Astrocyte (in vitro differentiated cells and primary cell): ENCODE data around the gene KBTBD3. TPM values are rescaled to one million over a fixed set of nuclear protein-coding genes. Genes with fewer than 3 reads are reported as not detected.
A peak's percentile ranks its signal among the peaks of the same experiment; 100 is the strongest.

Source experiments
- DNase-seq: peaks from one replicate; pipeline ENCODE4 v3.0.0-alpha.2; 2010; ENCODE audit warnings: low read depth
- FAIRE-seq: peaks from 2 replicates; lab custom pipeline; 2011; peaks lifted over from hg19 to GRCh38; lab: Jason Lieb, UNC
- H2AFZ ChIP-seq: 2 replicates; pipeline ENCODE4 v1.6.0; 2012; ENCODE audit warnings: low read depth, low read length, inconsistent platforms
- H3K27ac ChIP-seq: 2 replicates; pipeline ENCODE4 v1.5.1; 2011; ENCODE audit warnings: low read depth, low read length, inconsistent platforms
- H3K27me3 ChIP-seq: 2 replicates; pipeline ENCODE4 v1.6.0; 2011; ENCODE audit warnings: low read length, inconsistent platforms; ENCODE audit not compliant: insufficient read depth
- H3K36me3 ChIP-seq: 2 replicates; pipeline ENCODE4 v1.5.1; 2011; ENCODE audit warnings: low read length, inconsistent platforms; ENCODE audit not compliant: insufficient read depth
- H3K4me1 ChIP-seq: 2 replicates; pipeline ENCODE4 v1.5.1; 2011; ENCODE audit warnings: low read length, inconsistent platforms; ENCODE audit not compliant: insufficient read depth
- H3K4me2 ChIP-seq: 2 replicates; pipeline ENCODE4 v1.6.0; 2012; ENCODE audit warnings: low read length, inconsistent platforms
- H3K4me3 ChIP-seq: 2 replicates; pipeline ENCODE4 v1.5.1; 2011; ENCODE audit warnings: low read depth, mild to moderate bottlenecking, low read length, inconsistent platforms; ENCODE audit not compliant: insufficient read depth
- H3K79me2 ChIP-seq: 2 replicates; pipeline ENCODE4 v1.6.0; 2012; ENCODE audit warnings: mild to moderate bottlenecking, low read length, inconsistent platforms; ENCODE audit not compliant: insufficient read depth
- H3K9ac ChIP-seq: 2 replicates; pipeline ENCODE4 v1.6.0; 2012; ENCODE audit warnings: mild to moderate bottlenecking, low read length, inconsistent platforms
- H3K9me3 ChIP-seq: 2 replicates; pipeline ENCODE4 v1.5.1; 2012; ENCODE audit warnings: low read depth, mild to moderate bottlenecking, low read length, inconsistent platforms; ENCODE audit not compliant: insufficient read depth
- H4K20me1 ChIP-seq: 2 replicates; pipeline ENCODE4 v1.6.0; 2012; ENCODE audit warnings: low read length, inconsistent platforms; ENCODE audit not compliant: insufficient read depth
- H3K27ac Mint-ChIP-seq: one replicate; pipeline ENCODE4 v1.8.0; 2021; ENCODE audit warnings: mild to moderate bottlenecking, mixed read lengths; ENCODE audit not compliant: unreplicated experiment
- H3K27me3 Mint-ChIP-seq: one replicate; pipeline ENCODE4 v1.8.0; 2021; ENCODE audit warnings: low read depth, mixed read lengths; ENCODE audit not compliant: unreplicated experiment
- H3K36me3 Mint-ChIP-seq: one replicate; pipeline ENCODE4 v1.8.0; 2021; ENCODE audit warnings: low read depth, mixed read lengths; ENCODE audit not compliant: unreplicated experiment
- H3K4me1 Mint-ChIP-seq: one replicate; pipeline ENCODE4 v1.8.0; 2021; ENCODE audit warnings: low read depth, mixed read lengths; ENCODE audit not compliant: unreplicated experiment
- H3K4me3 Mint-ChIP-seq: one replicate; pipeline ENCODE4 v1.8.0; 2021; ENCODE audit warnings: mild to moderate bottlenecking, moderate library complexity, mixed read lengths; ENCODE audit not compliant: unreplicated experiment
- H3K9me3 Mint-ChIP-seq: one replicate; pipeline ENCODE4 v1.8.0; 2021; ENCODE audit warnings: mild to moderate bottlenecking, mixed read lengths; ENCODE audit not compliant: unreplicated experiment
- EZH2 ChIP-seq: IDR thresholded peaks from 2 replicates; pipeline ENCODE4 v1.6.1; 2012; ENCODE audit warnings: mild to moderate bottlenecking, low read length, inconsistent platforms; ENCODE audit not compliant: insufficient read depth
- total RNA-seq: library from RNA; stranded (reverse); gene quantifications from 2 replicates; pipeline ENCODE4 v1.2.1, GENCODE V29; 2021
- TF ChIP-seq, protein P1 (sequence below): IDR thresholded peaks from 2 replicates; pipeline ENCODE4 v1.5.1; 2011; ENCODE audit warnings: low read depth, mild to moderate bottlenecking, inconsistent platforms, low read length, moderate library complexity; ENCODE audit not compliant: insufficient read depth

KBTBD3 gene
- total RNA-seq, 1 donor from 2014 or later: 4.7 TPM

DNA sequence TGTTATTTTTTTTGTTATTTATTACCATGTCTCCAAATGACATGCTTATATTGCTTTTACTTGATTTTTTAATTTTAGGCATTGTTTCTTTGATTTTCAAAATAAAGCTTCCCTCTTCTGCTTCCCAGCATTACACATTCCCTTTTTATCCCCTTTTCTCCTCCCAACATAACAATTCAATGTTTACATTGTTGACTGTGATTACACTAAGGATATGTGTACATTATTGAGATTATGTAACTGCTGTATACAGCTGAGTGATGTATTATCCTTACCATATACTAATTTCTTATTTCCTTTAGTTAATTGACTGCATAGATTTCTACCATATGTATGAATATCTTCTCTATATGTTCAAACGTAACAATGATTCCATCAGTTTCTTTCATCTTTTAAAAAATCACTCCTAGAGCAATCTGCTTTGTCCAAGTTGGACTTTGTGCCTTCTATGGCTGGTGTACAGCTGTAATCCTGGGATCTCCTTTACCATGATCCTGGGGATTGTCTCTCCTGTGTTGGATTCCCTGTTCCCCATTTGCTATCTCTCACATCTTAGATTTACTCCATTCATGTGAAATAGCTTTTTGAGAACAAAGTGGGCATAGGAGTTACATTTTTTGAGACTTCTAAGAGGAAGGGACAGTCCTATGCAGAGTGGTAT lies 21.9 kb upstream of the KBTBD3 start:
- H3K4me3 ChIP-seq: no peak overlapping the region
- no peaks in the 10 kb centered on the region for H3K4me1 ChIP-seq
- H3K79me2 ChIP-seq: no peaks in the 10 kb centered on the region
- H3K9ac ChIP-seq: no peak overlapping the region
- Mint-ChIP-seq H3K4me1 (peaks cover 3% of the 10 kb centered on the region), H3K27me3 (no peaks in the 10 kb centered on the region), H3K4me3 (no peak overlapping the region), H3K9me3 (no peaks in the 10 kb centered on the region), H3K36me3 (peaks cover 11% of the 10 kb centered on the region), H3K27ac (no peak overlapping the region)
- FAIRE-seq (no peak), DNase-seq (no peak)
- no peak overlapping the region for H3K4me2 ChIP-seq
- TF ChIP-seq EZH2: no peak
- TF ChIP-seq, protein P1, sequence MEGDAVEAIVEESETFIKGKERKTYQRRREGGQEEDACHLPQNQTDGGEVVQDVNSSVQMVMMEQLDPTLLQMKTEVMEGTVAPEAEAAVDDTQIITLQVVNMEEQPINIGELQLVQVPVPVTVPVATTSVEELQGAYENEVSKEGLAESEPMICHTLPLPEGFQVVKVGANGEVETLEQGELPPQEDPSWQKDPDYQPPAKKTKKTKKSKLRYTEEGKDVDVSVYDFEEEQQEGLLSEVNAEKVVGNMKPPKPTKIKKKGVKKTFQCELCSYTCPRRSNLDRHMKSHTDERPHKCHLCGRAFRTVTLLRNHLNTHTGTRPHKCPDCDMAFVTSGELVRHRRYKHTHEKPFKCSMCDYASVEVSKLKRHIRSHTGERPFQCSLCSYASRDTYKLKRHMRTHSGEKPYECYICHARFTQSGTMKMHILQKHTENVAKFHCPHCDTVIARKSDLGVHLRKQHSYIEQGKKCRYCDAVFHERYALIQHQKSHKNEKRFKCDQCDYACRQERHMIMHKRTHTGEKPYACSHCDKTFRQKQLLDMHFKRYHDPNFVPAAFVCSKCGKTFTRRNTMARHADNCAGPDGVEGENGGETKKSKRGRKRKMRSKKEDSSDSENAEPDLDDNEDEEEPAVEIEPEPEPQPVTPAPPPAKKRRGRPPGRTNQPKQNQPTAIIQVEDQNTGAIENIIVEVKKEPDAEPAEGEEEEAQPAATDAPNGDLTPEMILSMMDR: no peak
- H3K27ac ChIP-seq: no peak overlapping the region
- H3K36me3 ChIP-seq: peaks cover 27% of the 10 kb centered on the region
- no peaks in the 10 kb centered on the region for H3K9me3 ChIP-seq
- H3K27me3 ChIP-seq: no peaks in the 10 kb centered on the region
- H4K20me1 ChIP-seq: no peaks in the 10 kb centered on the region
- no peak overlapping the region for H2AFZ ChIP-seq

DNA sequence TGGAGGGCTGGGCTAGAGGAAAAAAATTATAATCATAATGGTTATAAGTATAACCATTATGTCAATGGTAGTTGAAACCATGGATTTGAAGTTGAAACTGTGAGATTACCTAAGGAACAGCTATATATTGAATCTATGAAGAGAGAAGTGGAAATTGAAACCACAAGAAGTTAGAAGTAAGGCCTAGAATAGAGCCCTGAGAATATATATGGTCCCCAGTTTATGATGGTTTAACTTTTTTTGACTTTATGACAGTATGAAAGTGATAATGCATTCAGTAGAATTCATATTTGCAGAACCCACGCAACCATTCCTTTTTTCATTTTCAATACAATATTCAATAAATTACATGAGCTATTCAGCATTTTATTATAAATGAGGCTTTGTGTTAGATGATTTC lies 15.3 kb upstream of the KBTBD3 start:
- no peak overlapping the region for H3K4me2 ChIP-seq
- TF ChIP-seq EZH2: no peak
- TF ChIP-seq, protein P1: no peak
- no peaks in the 10 kb centered on the region for H3K27me3 Mint-ChIP-seq
- peaks cover 11% of the 10 kb centered on the region for H4K20me1 ChIP-seq
- H3K27ac Mint-ChIP-seq: no peak overlapping the region
- no peak overlapping the region for H2AFZ ChIP-seq
- H3K9ac ChIP-seq: no peak overlapping the region
- no peaks in the 10 kb centered on the region for H3K9me3 ChIP-seq
- H3K36me3 Mint-ChIP-seq: peaks cover 9% of the 10 kb centered on the region
- H3K4me3 ChIP-seq: no peak overlapping the region
- no peak overlapping the region for H3K27ac ChIP-seq
- H3K36me3 ChIP-seq: peaks cover 37% of the 10 kb centered on the region
- no peak overlapping the region for H3K4me3 Mint-ChIP-seq
- H3K4me1 Mint-ChIP-seq: peaks cover 28% of the 10 kb centered on the region
- H3K79me2 ChIP-seq: peaks cover 51% of the 10 kb centered on the region
- DNase-seq (no peak), FAIRE-seq (no peak)
- H3K27me3 ChIP-seq: no peaks in the 10 kb centered on the region
- peaks cover 8% of the 10 kb centered on the region for H3K4me1 ChIP-seq
- no peaks in the 10 kb centered on the region for H3K9me3 Mint-ChIP-seq

DNA sequence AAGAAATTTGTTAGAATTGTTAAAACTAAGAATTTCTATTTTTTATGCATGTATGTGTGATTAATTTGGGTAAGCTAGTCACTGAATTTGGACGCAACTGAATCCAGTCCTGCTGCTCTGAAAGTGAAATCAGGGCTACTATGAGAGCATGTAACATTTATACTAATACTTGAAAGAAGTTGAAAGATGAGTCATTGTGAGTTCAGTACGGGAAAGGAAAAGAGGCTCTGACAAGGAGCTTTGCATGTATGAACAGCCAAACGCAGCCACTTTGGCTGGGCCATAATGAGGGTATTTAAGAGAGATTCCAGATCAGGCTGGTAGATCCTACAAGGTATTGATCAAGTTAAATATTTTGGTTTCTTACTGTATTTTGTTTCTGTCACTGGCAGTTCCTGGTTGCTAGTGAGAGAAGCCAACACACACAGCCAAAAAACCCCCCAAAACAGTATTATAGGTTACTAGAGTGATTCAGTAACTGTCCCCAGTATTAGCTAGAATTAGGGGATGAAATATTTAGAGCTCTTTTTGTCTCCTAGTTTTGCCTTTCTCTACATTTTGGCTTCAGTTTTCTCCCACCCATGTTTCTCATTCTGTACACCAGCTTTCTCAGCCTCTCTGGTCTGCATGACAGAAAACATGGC lies 14.5 kb upstream of the KBTBD3 start:
- Mint-ChIP-seq H3K9me3 (no peaks in the 10 kb centered on the region), H3K27me3 (no peaks in the 10 kb centered on the region), H3K4me3 (no peak overlapping the region), H3K27ac (peak overlapping the region; percentile 42), H3K4me1 (peaks cover 30% of the 10 kb centered on the region), H3K36me3 (peaks cover 5% of the 10 kb centered on the region)
- H4K20me1 ChIP-seq: peaks cover 14% of the 10 kb centered on the region
- H3K4me2 ChIP-seq: peak overlapping the region; percentile 54
- H3K9me3 ChIP-seq: no peaks in the 10 kb centered on the region
- peaks cover 58% of the 10 kb centered on the region for H3K79me2 ChIP-seq
- no peaks in the 10 kb centered on the region for H3K27me3 ChIP-seq
- peaks cover 8% of the 10 kb centered on the region for H3K4me1 ChIP-seq
- no peak overlapping the region for H2AFZ ChIP-seq
- H3K9ac ChIP-seq: peak overlapping the region; percentile 30
- TF ChIP-seq, protein P1: no peak
- no peak for TF ChIP-seq EZH2
- H3K27ac ChIP-seq: peak overlapping the region; percentile 46
- FAIRE-seq (no peak), DNase-seq (peak; percentile 86)
- H3K4me3 ChIP-seq: no peak overlapping the region
- peaks cover 33% of the 10 kb centered on the region for H3K36me3 ChIP-seq
